Measurements from ENCODE around the gene ETNPPL. TPM values are rescaled to one million over a fixed set of nuclear protein-coding genes. Genes with fewer than 3 reads are reported as not detected.

The ETNPPL gene
- polyA plus RNA-seq, 1 experiment, result not detected

- no peak overlapping the region for H3K27ac ChIP-seq (ENCODE audit: low read depth, low read length)
- H3K9me3 ChIP-seq (ENCODE audit: control insufficient read depth, insufficient read depth, low read length), result peaks cover 5% of the 10 kb centered on the region; the same call in 1 of the 2 replicates
- DNase-seq (ENCODE audit: low read depth, low spot score), result no peak
- no peak overlapping the region for H3K4me3 ChIP-seq (ENCODE audit: low read depth, low read length)
- ChIA-PET POLR2A (no interaction called here), CTCF (no interaction called here)
- TF ChIP-seq CTCF (IDR thresholded peaks at IDR 0.05; ENCODE audit: low read depth, low read length), result no peak
- peaks cover 25% of the 10 kb centered on the region for H3K27me3 ChIP-seq (ENCODE audit: control insufficient read depth, insufficient read depth, low read length)
These were observed 1.1 kb upstream of the ETNPPL start for GRCh38 chr4:108763986-108764385.

GRCh38 chr4:108763226-108763593 is 357 bp upstream of the ETNPPL start:
- no peak for DNase-seq (ENCODE audit: low read depth, low spot score)
- Histone ChIP-seq H3K9me3 (ENCODE audit: control insufficient read depth, insufficient read depth, low read length) (peaks cover 5% of the 10 kb centered on the region; the same call in 1 of the 2 replicates), H3K27me3 (ENCODE audit: control insufficient read depth, insufficient read depth, low read length) (peaks cover 25% of the 10 kb centered on the region), H3K27ac (ENCODE audit: low read depth, low read length) (no peak overlapping the region), H3K4me3 (ENCODE audit: low read depth, low read length) (peak overlapping the region; percentile 56)
- CTCF ChIA-PET, result no interaction called here
- TF ChIP-seq CTCF (IDR thresholded peaks at IDR 0.05; ENCODE audit: low read depth, low read length), result no peak
- POLR2A ChIA-PET, result no interaction called here

- Histone ChIP-seq H3K27ac (ENCODE audit: low read depth, low read length) (no peak overlapping the region), H3K4me3 (ENCODE audit: low read depth, low read length) (no peak overlapping the region), H3K27me3 (ENCODE audit: control insufficient read depth, insufficient read depth, low read length) (peaks cover 22% of the 10 kb centered on the region), H3K9me3 (ENCODE audit: control insufficient read depth, insufficient read depth, low read length) (peaks cover 5% of the 10 kb centered on the region; the same call in 1 of the 2 replicates)
- no peak for DNase-seq (ENCODE audit: low read depth, low spot score)
- POLR2A ChIA-PET, result no interaction called here
- CTCF ChIA-PET, result interaction anchor here (0.7 kb wide), 1 partner anchor 20 kb away, joined by 9 read pairs; no protein-coding TSS in a partner anchor
- no peak for TF ChIP-seq CTCF (IDR thresholded peaks at IDR 0.05; ENCODE audit: low read depth, low read length)
These were observed 4.4 kb downstream of the ETNPPL start for GRCh38 chr4:108758498-108758897.

- no peak overlapping the region for H3K27ac ChIP-seq (ENCODE audit: low read depth, low read length)
- CTCF ChIA-PET, result no interaction called here
- H3K27me3 ChIP-seq (ENCODE audit: control insufficient read depth, insufficient read depth, low read length), result peaks cover 2% of the 10 kb centered on the region
- POLR2A ChIA-PET, result no interaction called here
- no peak for DNase-seq (ENCODE audit: low read depth, low spot score)
- H3K9me3 ChIP-seq (ENCODE audit: control insufficient read depth, insufficient read depth, low read length), result no peaks in the 10 kb centered on the region
- H3K4me3 ChIP-seq (ENCODE audit: low read depth, low read length), result no peak overlapping the region
- TF ChIP-seq CTCF (IDR thresholded peaks at IDR 0.05; ENCODE audit: low read depth, low read length), result no peak
These were observed 8.5 kb downstream of the ETNPPL start for GRCh38 chr4:108754327-108754726.

GRCh38 chr4:108751321-108751720 is 11.5 kb downstream of the ETNPPL start:
- Histone ChIP-seq H3K9me3 (ENCODE audit: control insufficient read depth, insufficient read depth, low read length) (no peaks in the 10 kb centered on the region), H3K27me3 (ENCODE audit: control insufficient read depth, insufficient read depth, low read length) (peaks cover 2% of the 10 kb centered on the region), H3K27ac (ENCODE audit: low read depth, low read length) (no peak overlapping the region), H3K4me3 (ENCODE audit: low read depth, low read length) (no peak overlapping the region)
- DNase-seq (ENCODE audit: low read depth, low spot score), result no peak
- CTCF ChIA-PET, result no interaction called here
- TF ChIP-seq CTCF (IDR thresholded peaks at IDR 0.05; ENCODE audit: low read depth, low read length), result no peak
- POLR2A ChIA-PET, result no interaction called here
